Central memory CD8-positive, alpha-beta T cell (primary cell): ENCODE data around the gene ARPP21.

Experiments used
- ATAC-seq: fragments of 150-1000 bp; cut with Tn5 transposase; replicated peaks from 2 replicates; pipeline ENCODE4 v1.10.0; 2022; ENCODE audit warnings: mild to moderate bottlenecking, moderate FRiP score, moderate number of reproducible peaks; ENCODE audit not compliant: poor library complexity, severe bottlenecking; ENCODE audit errors: extremely low read depth
- DNase-seq, 2 donors: peaks; one replicate each; pipeline ENCODE4 v3.0.0; 2021; ENCODE audit warnings: low spot score in 2 of 2
- H3K27ac Mint-ChIP-seq: one replicate; pipeline ENCODE4 v1.8.0; 2022; ENCODE audit warnings: low read depth, mild to moderate bottlenecking, moderate library complexity, mixed read lengths
- H3K27me3 Mint-ChIP-seq: one replicate; pipeline ENCODE4 v1.8.0; 2022; ENCODE audit warnings: mixed read lengths
- H3K36me3 Mint-ChIP-seq: one replicate; pipeline ENCODE4 v1.8.0; 2022; ENCODE audit warnings: mild to moderate bottlenecking, moderate library complexity, mixed read lengths; ENCODE audit not compliant: insufficient read depth
- H3K4me1 Mint-ChIP-seq: one replicate; pipeline ENCODE4 v1.8.0; 2022; ENCODE audit warnings: mixed read lengths
- H3K4me3 Mint-ChIP-seq: one replicate; pipeline ENCODE4 v1.8.0; 2022; ENCODE audit warnings: mild to moderate bottlenecking, moderate library complexity, mixed read lengths
- H3K9me3 Mint-ChIP-seq: one replicate; pipeline ENCODE4 v1.8.0; 2022; ENCODE audit warnings: mixed read lengths

ARPP21 gene

DNA sequence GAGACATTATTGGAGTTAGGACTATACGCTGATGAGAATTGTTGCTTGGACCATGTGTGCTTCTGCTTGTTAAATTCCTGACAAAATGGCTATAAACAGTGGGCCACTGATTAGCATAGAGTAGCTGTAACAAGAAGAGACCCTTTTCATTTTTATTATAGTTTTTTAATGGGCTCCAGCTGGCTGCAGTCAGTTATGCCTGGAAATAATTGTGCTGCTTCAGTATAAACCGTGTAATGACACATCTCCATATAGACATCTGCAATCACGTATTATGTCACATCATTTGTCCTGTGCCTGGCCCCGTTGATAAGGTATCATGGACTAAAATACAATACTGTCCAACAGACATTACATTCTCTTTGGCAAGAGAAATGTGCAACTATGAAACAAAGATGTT lies 50.9 kb downstream of the ARPP21 start:
- no peaks in the 10 kb centered on the region for H3K4me1 Mint-ChIP-seq
- H3K36me3 Mint-ChIP-seq, result no peaks in the 10 kb centered on the region
- DNase-seq, result no peak
- no peak overlapping the region for H3K4me3 Mint-ChIP-seq
- H3K27me3 Mint-ChIP-seq, result no peaks in the 10 kb centered on the region
- no peak overlapping the region for H3K27ac Mint-ChIP-seq
- ATAC-seq, result no peak
- peaks cover under 1% of the 10 kb centered on the region for H3K9me3 Mint-ChIP-seq

DNA sequence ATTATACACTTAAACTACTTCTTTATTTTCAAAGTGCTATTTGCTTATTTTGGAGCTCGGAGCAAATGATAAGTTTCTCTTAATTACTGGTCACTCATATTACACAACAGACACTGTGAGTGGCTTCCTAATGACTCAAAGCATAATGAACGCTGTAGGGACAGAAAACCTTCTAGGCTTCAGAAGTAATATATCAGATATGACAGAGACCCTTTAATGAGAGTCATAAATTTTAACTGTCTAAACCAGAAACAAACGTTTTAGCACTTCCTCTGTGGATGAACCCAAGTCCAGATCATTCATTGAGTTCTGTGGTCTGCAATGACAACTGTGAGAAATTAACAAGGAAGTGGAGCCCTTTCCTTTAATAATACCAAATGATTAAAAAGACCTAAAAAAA lies 66.6 kb downstream of the ARPP21 start:
- no peaks in the 10 kb centered on the region for H3K36me3 Mint-ChIP-seq
- peaks cover 11% of the 10 kb centered on the region for H3K9me3 Mint-ChIP-seq
- no peak overlapping the region for H3K27ac Mint-ChIP-seq
- DNase-seq, result no peak
- no peak overlapping the region for H3K4me3 Mint-ChIP-seq
- ATAC-seq, result no peak
- no peaks in the 10 kb centered on the region for H3K27me3 Mint-ChIP-seq
- H3K4me1 Mint-ChIP-seq, result no peaks in the 10 kb centered on the region

DNA sequence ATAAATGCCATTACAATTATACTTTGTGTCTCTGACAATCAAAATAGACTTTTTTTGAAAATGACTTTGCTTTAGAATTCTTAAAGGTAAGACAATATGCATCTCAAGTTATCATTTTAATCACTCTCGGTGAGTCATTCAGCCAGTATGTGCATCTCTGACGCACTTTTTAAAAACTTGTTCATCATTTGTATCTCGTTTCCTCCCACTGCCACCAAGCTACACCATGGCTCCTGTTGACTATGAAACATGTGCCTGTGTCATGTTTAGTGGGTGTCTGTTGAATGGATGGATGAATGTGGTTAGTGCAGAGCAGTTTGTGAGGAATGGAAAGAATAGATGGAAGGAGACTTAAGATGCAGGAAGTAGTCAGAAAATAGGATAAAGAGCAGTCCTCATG lies 68.6 kb downstream of the ARPP21 start:
- DNase-seq (no peak), ATAC-seq (no peak)
- Mint-ChIP-seq H3K9me3 (peaks cover 11% of the 10 kb centered on the region), H3K4me1 (no peaks in the 10 kb centered on the region), H3K36me3 (no peaks in the 10 kb centered on the region), H3K27ac (no peak overlapping the region), H3K4me3 (no peak overlapping the region), H3K27me3 (no peaks in the 10 kb centered on the region)

DNA sequence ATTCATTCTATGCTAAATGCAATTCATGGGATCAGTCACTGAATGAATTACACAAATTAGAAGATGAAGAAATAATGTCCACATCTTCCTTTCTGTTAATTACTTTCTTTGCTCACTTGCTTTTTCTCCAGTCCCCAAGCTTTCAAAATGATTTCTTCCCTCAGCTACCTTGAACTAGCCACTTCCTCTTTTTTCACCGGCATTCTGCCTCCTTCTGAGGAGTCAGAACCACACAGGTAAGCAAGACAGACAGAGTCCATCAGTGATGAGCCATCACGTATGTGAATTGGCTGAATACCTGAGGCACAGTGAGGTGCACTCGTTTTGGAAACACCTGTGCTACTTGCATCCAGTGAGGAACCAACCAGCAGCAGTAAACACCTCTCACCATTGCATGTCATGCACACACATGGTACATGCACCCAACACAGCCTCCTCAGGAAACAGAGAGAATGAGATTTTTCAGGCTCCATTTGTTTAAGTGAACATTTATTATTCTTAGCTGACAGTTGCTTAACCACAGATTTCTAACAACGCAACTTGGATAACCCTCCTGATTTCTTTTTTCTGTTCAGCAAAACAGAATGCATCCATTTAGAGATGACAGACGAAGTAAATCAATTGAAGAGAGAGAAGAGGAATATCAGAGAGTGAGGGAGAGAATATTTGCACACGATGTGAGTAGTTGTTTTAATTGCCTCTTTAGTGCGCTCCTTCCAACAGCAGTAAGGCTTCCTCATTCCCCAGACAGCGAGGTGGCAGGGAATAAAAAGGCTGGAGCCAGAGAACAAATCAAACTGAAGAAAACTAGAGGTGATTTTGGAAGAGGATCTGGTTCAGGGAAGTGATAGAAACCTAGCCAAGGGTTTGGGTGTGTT lies 69.3 kb downstream of the ARPP21 start:
- Mint-ChIP-seq H3K36me3 (no peaks in the 10 kb centered on the region), H3K27me3 (no peaks in the 10 kb centered on the region), H3K27ac (no peak overlapping the region), H3K9me3 (peaks cover 11% of the 10 kb centered on the region), H3K4me1 (no peaks in the 10 kb centered on the region), H3K4me3 (no peak overlapping the region)
- DNase-seq (no peak), ATAC-seq (no peak)

DNA sequence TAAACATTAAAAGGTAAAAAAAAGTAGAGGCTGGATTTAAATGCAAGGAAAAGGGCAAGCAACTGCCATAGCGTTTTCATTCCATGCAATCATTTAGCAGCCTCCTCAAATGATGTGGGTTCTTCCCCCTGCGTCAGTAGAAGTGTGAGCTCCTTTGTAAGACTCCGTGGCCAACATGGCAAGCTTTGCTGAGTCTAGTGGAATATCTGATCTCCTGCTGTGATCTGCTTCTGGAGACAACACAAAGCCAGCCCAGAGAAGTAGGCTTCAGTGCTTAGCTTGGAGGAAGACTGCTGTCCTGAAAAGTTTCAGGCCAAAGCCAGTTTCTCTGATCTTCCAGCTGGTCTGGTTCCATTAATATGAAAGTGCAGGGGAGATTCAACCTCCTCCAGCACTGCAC lies 70.4 kb downstream of the ARPP21 start:
- Mint-ChIP-seq H3K36me3 (no peaks in the 10 kb centered on the region), H3K27ac (no peak overlapping the region), H3K4me3 (no peak overlapping the region), H3K27me3 (no peaks in the 10 kb centered on the region), H3K4me1 (no peaks in the 10 kb centered on the region), H3K9me3 (peaks cover 11% of the 10 kb centered on the region)
- ATAC-seq (no peak), DNase-seq (no peak)

DNA sequence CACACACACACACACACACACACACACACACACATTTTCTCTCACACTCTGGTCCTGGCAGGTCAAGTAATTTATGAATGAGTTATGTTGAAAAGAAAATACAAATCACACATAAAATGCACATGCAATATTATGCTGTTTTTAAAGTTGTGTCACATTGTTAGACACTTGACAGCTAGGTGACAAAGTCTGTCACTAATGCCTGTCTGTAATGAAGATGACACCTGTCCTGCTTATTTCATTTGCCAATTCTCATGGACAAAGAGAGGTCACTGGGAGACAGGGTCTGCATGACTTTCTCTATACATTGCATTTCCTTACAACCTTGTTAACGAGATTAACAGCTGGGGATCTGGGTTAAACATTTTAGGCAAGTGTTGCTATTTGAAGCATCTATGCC lies 71.2 kb downstream of the ARPP21 start:
- DNase-seq (no peak), ATAC-seq (no peak)
- Mint-ChIP-seq H3K4me1 (no peaks in the 10 kb centered on the region), H3K36me3 (no peaks in the 10 kb centered on the region), H3K4me3 (no peak overlapping the region), H3K9me3 (peaks cover 11% of the 10 kb centered on the region), H3K27ac (no peak overlapping the region), H3K27me3 (no peaks in the 10 kb centered on the region)

DNA sequence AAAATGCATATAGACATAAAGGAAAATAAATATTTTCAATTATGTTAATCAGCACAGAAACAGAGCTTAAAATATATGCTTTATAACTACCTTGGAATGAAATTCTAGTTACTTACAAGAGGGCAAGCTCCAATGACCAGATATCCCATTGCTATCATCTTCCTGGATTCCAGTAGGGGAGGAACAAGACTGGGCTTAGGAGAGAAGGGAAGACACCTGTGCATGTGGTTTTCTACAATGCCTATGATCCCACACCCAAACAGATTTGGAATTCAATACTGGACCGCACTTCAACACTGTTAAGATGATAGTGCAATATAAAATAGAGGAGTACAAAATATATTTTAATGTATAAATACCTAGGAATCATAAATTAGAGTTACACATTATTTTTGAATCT lies 79.6 kb downstream of the ARPP21 start:
- no peak overlapping the region for H3K27ac Mint-ChIP-seq
- DNase-seq, result no peak
- no peaks in the 10 kb centered on the region for H3K9me3 Mint-ChIP-seq
- H3K4me3 Mint-ChIP-seq, result no peak overlapping the region
- H3K4me1 Mint-ChIP-seq, result no peaks in the 10 kb centered on the region
- H3K36me3 Mint-ChIP-seq, result no peaks in the 10 kb centered on the region
- no peak for ATAC-seq
- H3K27me3 Mint-ChIP-seq, result no peaks in the 10 kb centered on the region

DNA sequence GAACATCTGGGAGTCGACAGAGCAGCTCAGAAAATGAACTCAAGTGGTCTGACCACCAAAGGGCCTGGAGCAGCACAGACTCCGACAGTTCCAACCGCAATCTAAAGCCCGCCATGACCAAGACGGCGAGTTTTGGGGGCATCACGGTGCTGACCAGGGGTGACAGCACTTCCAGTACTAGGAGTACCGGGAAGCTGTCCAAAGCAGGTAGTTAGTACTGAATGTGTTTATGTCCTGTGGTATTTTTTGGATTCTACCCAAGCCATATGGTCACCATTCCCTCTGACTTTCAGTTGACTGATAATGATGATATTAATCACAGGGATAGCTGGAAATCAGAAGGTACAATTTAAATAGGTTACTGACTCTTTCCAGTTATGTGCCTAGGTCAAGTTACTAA lies 82.3 kb downstream of the ARPP21 start:
- H3K9me3 Mint-ChIP-seq, result no peaks in the 10 kb centered on the region
- no peak overlapping the region for H3K27ac Mint-ChIP-seq
- no peak for DNase-seq
- H3K27me3 Mint-ChIP-seq, result no peaks in the 10 kb centered on the region
- no peaks in the 10 kb centered on the region for H3K4me1 Mint-ChIP-seq
- H3K4me3 Mint-ChIP-seq, result no peak overlapping the region
- no peaks in the 10 kb centered on the region for H3K36me3 Mint-ChIP-seq
- ATAC-seq, result no peak

DNA sequence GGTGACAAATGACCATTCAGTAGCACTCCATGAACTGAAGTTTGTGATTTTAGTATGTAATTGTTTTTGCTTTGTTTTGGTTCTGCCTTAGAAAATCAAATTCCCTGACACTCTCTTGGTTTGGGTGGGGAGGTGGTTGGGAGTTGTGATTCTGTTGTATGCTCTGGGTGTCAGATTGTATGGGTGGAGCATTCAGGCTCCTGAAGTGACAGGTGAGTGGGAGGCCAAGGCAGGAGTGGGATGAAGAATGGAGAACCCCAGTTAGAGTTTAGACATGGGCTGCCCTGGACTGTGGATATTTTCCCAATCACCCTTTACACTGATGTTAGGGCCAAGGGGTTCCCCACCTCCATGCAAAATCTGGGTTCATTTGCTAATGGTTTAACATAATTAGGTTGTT lies 83.6 kb downstream of the ARPP21 start:
- H3K27ac Mint-ChIP-seq, result no peak overlapping the region
- H3K4me3 Mint-ChIP-seq, result no peak overlapping the region
- H3K4me1 Mint-ChIP-seq, result no peaks in the 10 kb centered on the region
- H3K9me3 Mint-ChIP-seq, result no peaks in the 10 kb centered on the region
- ATAC-seq (no peak), DNase-seq (no peak)
- H3K27me3 Mint-ChIP-seq, result no peaks in the 10 kb centered on the region
- no peaks in the 10 kb centered on the region for H3K36me3 Mint-ChIP-seq

DNA sequence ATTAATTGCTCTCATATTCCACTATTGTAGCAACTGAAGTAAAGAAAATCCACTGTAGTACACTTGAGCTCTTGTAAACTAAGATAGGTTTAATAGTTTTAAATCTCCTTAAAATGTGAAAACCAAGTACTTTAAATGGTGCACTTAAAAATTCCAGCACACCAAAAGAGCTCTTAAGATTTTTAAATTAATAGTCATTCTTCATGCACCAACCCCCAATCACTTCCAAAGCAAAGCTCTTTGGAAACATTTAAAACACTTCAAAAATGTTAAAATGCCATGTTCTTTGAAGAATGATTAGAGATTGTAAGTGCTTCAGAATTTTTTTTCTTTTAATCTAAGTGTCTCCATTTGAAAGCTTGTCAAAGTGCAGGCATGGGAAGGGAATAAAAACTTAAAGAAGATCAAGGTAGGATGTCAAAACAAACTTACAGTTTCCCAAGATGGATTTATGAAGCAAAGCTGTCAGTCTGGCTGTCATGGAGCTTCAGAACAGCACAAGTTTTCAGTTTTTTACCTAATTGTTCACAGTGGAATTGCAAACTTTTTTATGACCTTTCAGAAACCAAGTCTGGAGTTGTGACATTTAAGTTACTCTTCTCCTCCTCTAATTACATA lies 84.3 kb downstream of the ARPP21 start:
- ATAC-seq (no peak), DNase-seq (no peak)
- Mint-ChIP-seq H3K27ac (no peak overlapping the region), H3K9me3 (no peaks in the 10 kb centered on the region), H3K27me3 (no peaks in the 10 kb centered on the region), H3K4me1 (no peaks in the 10 kb centered on the region), H3K4me3 (no peak overlapping the region), H3K36me3 (no peaks in the 10 kb centered on the region)

DNA sequence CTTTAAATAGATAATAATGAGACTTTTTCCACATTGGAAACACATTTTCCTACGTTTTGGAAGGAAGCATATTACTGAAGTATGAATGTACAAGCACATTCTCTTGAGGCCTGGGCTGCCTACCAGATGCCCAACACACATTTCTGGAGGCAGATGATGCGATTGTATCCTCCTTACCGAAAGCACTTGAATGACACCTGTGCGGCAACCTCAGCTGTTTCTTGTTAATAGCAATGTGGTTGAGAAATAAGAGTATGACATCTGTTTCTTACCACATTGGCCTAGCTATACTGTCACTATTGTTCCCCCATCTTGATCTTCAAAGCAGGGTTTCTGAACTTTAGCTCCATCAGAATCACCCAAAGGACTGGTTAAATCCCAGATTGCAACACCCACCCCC lies 84.8 kb downstream of the ARPP21 start:
- Mint-ChIP-seq H3K9me3 (no peaks in the 10 kb centered on the region), H3K27ac (no peak overlapping the region), H3K4me3 (no peak overlapping the region), H3K27me3 (no peaks in the 10 kb centered on the region), H3K4me1 (no peaks in the 10 kb centered on the region), H3K36me3 (no peaks in the 10 kb centered on the region)
- ATAC-seq (no peak), DNase-seq (no peak)

DNA sequence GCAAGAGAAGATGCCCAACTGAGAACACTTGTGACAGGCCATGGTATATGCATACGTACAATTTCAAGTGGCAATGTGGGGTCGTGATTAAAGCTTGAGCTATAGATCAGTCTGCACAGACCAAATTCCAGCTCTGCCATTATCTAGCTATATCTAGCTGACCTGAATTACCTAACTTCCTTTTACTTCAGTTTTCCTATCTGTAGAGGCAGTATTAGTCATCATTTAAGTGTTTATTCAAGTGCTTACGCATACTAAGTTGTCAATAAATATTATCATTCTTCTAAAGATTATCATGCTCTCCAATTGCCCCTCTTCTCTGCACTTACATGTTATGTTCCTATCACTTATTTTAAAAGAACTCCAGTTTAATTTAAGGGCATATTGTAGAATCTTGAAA lies 87.9 kb downstream of the ARPP21 start:
- no peak for DNase-seq
- no peak for ATAC-seq
- Mint-ChIP-seq H3K27me3 (no peaks in the 10 kb centered on the region), H3K4me1 (no peaks in the 10 kb centered on the region), H3K4me3 (no peak overlapping the region), H3K27ac (no peak overlapping the region), H3K36me3 (no peaks in the 10 kb centered on the region), H3K9me3 (no peaks in the 10 kb centered on the region)

DNA sequence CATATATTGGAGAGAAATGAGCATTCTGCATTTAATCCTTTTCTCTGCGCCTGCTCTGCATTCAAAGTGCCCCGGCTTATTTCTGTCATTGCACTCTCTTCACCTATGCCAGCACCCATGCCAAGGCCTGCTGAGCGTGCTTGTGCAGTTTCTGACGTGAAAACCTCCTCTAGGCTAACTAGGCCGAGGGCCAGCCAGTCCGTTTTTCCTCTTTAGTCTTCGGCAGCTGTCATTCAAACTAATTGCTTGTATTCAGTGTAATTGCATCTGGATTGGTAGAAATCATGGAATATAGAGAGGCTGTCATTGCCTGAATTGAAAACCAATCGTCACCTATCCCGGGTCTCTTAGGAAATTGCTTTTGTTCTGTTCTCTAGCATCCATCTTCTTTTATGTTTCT lies 94.0 kb downstream of the ARPP21 start:
- ATAC-seq (no peak), DNase-seq (no peak)
- Mint-ChIP-seq H3K9me3 (peaks cover 8% of the 10 kb centered on the region), H3K27me3 (no peaks in the 10 kb centered on the region), H3K27ac (no peak overlapping the region), H3K4me3 (no peak overlapping the region), H3K36me3 (no peaks in the 10 kb centered on the region), H3K4me1 (no peaks in the 10 kb centered on the region)
